ENCODE data around the gene CBR3. TPM values are rescaled to one million over a fixed set of nuclear protein-coding genes. Genes with fewer than 3 reads are reported as not detected.

The CBR3 gene
- 10 to 100 TPM; 19.3 to 27.6 TPM for total RNA-seq

GRCh38 chr21:36134803-36135390, at the start of gene CBR3:
CBR3 (plus strand) TSS chr21:36135079; CDS start chr21:36135193, 114 bp downstream.
- Histone ChIP-seq H3K36me3 (peaks cover under 1% of the 10 kb centered on the region), H3K27me3 (replicated peaks; ENCODE audit: insufficient read depth) (no peaks in the 10 kb centered on the region), H3K27ac (peak within 1 kb of the TSS; percentile 83 to 90), H3K9me3 (no peaks in the 10 kb centered on the region), H3K4me3 (peak within 1 kb of the TSS; percentile 83), H3K4me1 (ENCODE audit: control insufficient read depth in 1 of 2, low read depth in 2 of 2) (peaks cover 6 to 30% of the 10 kb centered on the region in 2 donors)
- TF ChIP-seq CTCF (IDR thresholded peaks at IDR 0.05), result no peak
- ATAC-seq (ENCODE audit: insufficient number of reproducible peaks, low FRiP score, low read depth), result peak; percentile 33
- no peak for DNase-seq (ENCODE audit: low spot score)

GRCh38 chr21:36087362-36088138, 47.3 kb upstream of the CBR3 start:
- H3K4me1 ChIP-seq (ENCODE audit: control insufficient read depth in 1 of 2, low read depth in 2 of 2), result no peaks in the 10 kb centered on the region
- H3K27me3 ChIP-seq (replicated peaks; ENCODE audit: insufficient read depth), result no peaks in the 10 kb centered on the region
- TF ChIP-seq CTCF (IDR thresholded peaks at IDR 0.05), result no peak
- no peak for DNase-seq (ENCODE audit: low spot score)
- H3K36me3 ChIP-seq, result no peaks in the 10 kb centered on the region
- H3K9me3 ChIP-seq, result no peaks in the 10 kb centered on the region
- no peak overlapping the region for H3K4me3 ChIP-seq
- H3K27ac ChIP-seq, result no peak overlapping the region
- ATAC-seq (ENCODE audit: insufficient number of reproducible peaks, low FRiP score, low read depth), result no peak

GRCh38 chr21:36089946-36090345, 44.9 kb upstream of the CBR3 start:
- TF ChIP-seq CTCF (IDR thresholded peaks at IDR 0.05), result no peak
- DNase-seq (ENCODE audit: low spot score) (no peak), ATAC-seq (ENCODE audit: insufficient number of reproducible peaks, low FRiP score, low read depth) (no peak)
- no peak overlapping the region for H3K27ac ChIP-seq
- no peaks in the 10 kb centered on the region for H3K36me3 ChIP-seq
- no peak overlapping the region for H3K4me3 ChIP-seq
- H3K9me3 ChIP-seq, result no peaks in the 10 kb centered on the region
- H3K27me3 ChIP-seq (replicated peaks; ENCODE audit: insufficient read depth), result no peaks in the 10 kb centered on the region
- H3K4me1 ChIP-seq (ENCODE audit: control insufficient read depth in 1 of 2, low read depth in 2 of 2), result no peaks in the 10 kb centered on the region

DNA sequence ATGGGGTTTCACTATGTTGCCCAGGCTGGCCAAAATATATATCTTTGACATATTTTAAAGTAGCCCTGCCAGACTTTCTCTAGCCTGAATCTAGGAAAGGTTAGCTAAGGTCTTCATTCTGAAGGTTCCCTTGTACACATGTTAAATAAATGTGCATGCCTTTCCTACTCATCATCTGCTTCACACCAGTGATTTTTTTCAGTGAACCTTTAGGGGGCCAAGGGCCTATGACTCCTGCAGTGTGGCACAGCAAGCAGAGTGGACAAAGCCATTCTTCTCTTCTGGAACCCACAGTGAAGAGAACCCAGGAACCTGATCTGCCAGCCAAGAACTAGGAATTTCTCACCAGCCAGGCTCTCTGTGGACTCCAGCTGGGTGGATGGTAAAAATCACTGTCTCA, 42.2 kb upstream of the CBR3 start:
- Histone ChIP-seq H3K4me3 (no peak overlapping the region), H3K27me3 (replicated peaks; ENCODE audit: insufficient read depth) (no peaks in the 10 kb centered on the region), H3K36me3 (no peaks in the 10 kb centered on the region), H3K4me1 (ENCODE audit: control insufficient read depth in 1 of 2, low read depth in 2 of 2) (peaks cover 0 to 6% of the 10 kb centered on the region in 2 donors), H3K27ac (no peak overlapping the region), H3K9me3 (no peaks in the 10 kb centered on the region)
- no peak for ATAC-seq (ENCODE audit: insufficient number of reproducible peaks, low FRiP score, low read depth)
- no peak for DNase-seq (ENCODE audit: low spot score)
- no peak for TF ChIP-seq CTCF (IDR thresholded peaks at IDR 0.05)

GRCh38 chr21:36093512-36093911, 41.4 kb upstream of the CBR3 start:
- no peak for TF ChIP-seq CTCF (IDR thresholded peaks at IDR 0.05)

More at GRCh38 chr21:36093512-36093911, 41.4 kb upstream of the CBR3 start:
- H3K4me3 ChIP-seq, result no peak overlapping the region
- no peak overlapping the region for H3K27ac ChIP-seq
- peaks cover 0 to 11% of the 10 kb centered on the region in 2 donors for H3K4me1 ChIP-seq (ENCODE audit: control insufficient read depth in 1 of 2, low read depth in 2 of 2)
- DNase-seq (ENCODE audit: low spot score) (no peak), ATAC-seq (ENCODE audit: insufficient number of reproducible peaks, low FRiP score, low read depth) (no peak)
- H3K27me3 ChIP-seq (replicated peaks; ENCODE audit: insufficient read depth), result no peaks in the 10 kb centered on the region
- H3K36me3 ChIP-seq, result no peaks in the 10 kb centered on the region
- no peaks in the 10 kb centered on the region for H3K9me3 ChIP-seq
